ENCODE results near the gene PVRIG. TPM values are rescaled to one million over a fixed set of nuclear protein-coding genes. Genes with fewer than 3 reads are reported as not detected.

The PVRIG gene
- total RNA-seq, 4 donors from 2014 or later, result 0.34 to 0.66 (median 0.49) TPM; not detected in 1

DNA sequence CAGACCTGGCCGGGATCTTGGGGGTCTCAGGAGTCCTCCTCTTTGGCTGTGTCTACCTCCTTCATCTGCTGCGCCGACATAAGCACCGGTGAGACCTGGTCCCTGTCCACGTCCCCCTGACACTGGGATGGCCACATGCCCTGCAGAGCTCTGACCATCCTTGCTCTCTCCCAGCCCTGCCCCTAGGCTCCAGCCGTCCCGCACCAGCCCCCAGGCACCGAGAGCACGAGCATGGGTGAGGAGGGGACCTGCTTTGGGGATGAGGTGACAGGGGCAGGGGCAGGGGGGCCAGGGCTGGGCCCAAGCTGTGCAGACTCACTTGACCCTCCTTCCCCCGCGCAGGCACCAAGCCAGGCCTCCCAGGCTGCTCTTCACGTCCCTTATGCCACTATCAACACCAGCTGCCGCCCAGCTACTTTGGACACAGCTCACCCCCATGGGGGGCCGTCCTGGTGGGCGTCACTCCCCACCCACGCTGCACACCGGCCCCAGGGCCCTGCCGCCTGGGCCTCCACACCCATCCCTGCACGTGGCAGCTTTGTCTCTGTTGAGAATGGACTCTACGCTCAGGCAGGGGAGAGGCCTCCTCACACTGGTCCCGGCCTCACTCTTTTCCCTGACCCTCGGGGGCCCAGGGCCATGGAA lies 959 bp downstream of the PVRIG start:
- TF ChIP-seq, protein P1, sequence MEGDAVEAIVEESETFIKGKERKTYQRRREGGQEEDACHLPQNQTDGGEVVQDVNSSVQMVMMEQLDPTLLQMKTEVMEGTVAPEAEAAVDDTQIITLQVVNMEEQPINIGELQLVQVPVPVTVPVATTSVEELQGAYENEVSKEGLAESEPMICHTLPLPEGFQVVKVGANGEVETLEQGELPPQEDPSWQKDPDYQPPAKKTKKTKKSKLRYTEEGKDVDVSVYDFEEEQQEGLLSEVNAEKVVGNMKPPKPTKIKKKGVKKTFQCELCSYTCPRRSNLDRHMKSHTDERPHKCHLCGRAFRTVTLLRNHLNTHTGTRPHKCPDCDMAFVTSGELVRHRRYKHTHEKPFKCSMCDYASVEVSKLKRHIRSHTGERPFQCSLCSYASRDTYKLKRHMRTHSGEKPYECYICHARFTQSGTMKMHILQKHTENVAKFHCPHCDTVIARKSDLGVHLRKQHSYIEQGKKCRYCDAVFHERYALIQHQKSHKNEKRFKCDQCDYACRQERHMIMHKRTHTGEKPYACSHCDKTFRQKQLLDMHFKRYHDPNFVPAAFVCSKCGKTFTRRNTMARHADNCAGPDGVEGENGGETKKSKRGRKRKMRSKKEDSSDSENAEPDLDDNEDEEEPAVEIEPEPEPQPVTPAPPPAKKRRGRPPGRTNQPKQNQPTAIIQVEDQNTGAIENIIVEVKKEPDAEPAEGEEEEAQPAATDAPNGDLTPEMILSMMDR (IDR thresholded peaks at IDR 0.05; ENCODE audit: low read depth), result no peak

DNA sequence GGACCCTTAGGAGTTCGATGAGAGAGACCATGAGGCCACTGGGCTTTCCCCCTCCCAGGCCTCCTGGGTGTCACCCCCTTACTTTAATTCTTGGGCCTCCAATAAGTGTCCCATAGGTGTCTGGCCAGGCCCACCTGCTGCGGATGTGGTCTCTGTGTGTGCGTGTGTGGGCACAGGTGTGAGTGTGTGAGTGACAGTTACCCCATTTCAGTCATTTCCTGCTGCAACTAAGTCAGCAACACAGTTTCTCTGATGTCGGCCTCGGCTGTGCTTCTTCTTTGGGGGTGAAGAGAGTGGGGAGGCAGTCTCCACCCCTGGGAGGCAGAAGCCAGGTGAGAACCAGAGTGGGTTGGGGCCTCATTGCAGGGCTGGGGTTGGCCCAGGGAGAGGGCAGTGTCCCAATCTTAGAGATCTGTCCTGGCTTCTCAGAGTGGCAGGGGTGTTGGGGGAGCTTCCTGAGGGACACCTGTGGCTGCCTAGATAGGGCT lies 1.5 kb downstream of the PVRIG start:
- TF ChIP-seq, protein P1 (IDR thresholded peaks at IDR 0.05; ENCODE audit: low read depth), result no peak

DNA sequence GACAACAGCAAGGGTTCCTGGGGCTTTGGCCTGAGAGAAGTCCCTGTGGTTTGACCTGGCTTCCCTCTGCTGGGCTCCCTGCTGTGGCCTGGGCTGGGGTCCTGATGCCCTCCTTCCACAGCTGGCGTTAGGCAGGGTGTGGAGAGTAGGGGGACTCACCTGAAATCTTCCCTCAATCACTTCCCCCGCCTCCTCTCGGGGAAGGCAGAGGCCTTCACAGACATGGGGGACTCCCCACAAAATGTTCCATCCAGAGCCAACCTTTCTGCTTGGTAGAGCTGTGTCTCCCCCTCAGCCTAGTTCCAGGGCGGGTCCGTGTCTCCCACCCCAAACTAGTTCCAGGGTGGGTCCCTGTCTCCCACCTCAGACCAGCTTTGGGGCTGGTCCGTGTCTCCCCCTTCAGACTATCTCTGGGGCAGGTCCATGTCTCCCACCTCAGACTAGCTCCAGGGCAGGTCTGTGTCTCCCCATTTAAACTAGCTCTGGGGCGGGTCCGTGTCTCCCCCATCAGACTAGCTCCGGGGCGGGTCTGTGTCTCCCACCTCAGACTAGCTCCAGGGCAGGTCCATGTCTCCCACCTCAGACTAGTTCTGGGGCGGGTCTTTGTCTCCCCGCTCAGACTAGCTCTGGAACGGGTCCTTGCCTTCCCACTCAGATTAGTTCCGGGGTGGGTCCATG lies 2.2 kb downstream of the PVRIG start:
- TF ChIP-seq, protein P1 (IDR thresholded peaks at IDR 0.05; ENCODE audit: low read depth), result no peak

DNA sequence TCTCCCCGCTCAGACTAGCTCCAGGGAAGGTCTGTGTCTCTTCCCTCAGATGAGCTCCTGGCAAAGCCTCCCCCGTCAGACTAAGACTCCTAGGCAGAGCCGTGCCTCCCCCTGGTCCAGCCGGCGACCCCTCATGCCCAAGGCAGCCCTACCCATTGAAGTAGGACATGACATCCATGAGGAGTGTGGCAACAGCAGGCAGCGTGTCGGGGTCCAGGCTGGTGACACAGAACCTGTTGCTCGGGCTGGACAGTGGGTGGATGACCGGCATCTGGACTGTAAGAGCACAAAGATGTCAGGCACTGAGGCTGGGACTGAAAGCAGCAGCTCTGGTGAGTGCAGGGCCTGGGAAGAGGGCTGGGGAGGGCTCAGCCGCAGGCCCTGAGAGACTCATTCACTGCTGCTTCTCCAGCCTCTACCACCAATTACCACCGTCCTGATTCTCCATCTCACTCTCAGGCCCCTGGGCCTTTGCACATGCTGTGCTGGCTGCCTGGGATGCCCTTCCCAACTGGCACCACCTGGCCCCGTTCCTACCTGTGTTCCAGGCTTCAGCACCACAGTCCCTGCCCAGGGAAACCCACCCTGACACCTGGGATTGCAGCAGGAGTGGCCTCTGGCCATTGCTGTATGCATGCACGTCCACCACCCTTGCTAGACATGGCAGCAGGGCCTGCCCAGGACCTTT lies 2.8 kb downstream of the PVRIG start:
- TF ChIP-seq, protein P1 (IDR thresholded peaks at IDR 0.05; ENCODE audit: low read depth), result no peak

DNA sequence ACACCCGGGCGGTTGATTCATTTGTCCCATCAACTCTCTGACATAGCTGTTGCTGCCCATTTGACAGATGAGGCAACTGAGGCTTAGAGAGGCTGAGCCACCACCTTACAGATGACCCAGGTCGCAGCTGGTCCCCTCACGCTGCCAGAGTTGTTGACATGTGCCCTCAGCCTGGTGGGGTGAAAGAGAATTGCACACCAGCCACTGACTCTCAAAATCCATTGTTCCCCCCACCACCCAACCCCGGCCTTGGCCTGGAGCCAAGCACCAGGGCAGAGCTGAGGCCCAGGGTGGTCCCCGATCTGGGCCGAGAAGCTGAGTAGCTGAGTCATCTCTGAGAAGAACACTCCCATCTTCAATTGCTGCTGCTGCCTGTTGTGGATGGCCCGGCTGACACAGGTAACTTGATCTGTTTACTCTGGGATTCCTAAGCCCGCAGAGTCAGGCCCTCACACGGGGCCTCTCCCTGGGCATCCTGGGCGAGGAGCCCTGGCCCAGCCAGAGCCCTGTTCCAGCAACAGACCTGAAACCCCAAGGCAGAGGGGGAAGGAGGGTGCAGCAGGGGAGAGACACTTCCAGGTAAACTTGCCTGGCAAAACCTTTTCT lies 27.5 kb downstream of the PVRIG start:
- TF ChIP-seq, protein P1 (IDR thresholded peaks at IDR 0.05; ENCODE audit: low read depth), result no peak

DNA sequence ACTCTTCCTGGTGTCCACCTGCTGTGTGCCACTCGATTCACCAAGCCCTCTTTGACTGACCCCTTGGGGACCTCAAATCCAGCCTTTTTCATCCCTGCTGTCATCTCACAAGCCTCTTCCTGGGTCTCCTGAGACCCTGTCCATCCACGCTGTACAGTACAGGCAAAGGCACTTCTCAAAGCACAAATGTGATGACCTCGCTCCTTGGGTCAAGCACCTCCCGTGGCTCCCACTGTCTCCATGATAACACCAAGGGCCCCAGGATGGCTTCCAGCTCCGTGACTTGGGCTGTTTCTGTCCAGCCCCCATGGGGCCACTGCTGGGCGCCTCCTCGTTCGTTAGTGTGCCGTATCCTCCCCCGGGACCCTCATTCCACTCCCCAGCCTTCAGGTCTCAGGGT lies 28.7 kb downstream of the PVRIG start:
- TF ChIP-seq, protein P1 (IDR thresholded peaks at IDR 0.05; ENCODE audit: low read depth), result no peak

DNA sequence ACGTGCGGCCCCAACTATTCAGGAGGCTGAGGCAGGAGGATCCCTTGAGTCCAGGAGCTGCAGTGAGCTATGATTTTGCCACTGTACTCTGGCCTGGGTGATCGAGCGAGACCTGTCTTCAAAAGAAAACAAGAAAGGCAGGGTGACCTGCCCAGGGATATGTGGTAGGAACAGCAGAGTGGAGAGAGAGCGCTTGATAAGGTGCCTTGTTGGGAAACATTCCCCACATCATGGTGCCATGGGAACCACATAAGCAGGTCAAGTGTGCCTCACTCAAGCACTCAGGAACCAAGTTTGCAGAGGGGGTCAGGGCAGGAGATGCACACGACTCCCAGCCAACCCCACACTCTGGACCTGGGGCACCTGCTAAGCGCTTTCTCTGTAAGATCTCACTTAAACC lies 37.3 kb downstream of the PVRIG start:
- TF ChIP-seq, protein P1 (IDR thresholded peaks at IDR 0.05; ENCODE audit: low read depth), result no peak
